ENCODE results near the gene PHYHIPL. TPM values are rescaled to one million over a fixed set of nuclear protein-coding genes. Genes with fewer than 3 reads are reported as not detected.

Gene PHYHIPL
- total RNA-seq (2014; rRNA removed) (not detected in 2 replicates), Bru-seq, nascent RNA (not detected), BruChase-seq, experiment 1, labeled RNA remaining after a 6-hour chase (percentile 2 among the genes with signal in this experiment), BruChase-seq, experiment 2, labeled RNA remaining after a 2-hour chase (not detected)
- long read RNA-seq, result 0 reads

- Histone ChIP-seq H3K4me1 (ENCODE audit: insufficient read depth, low read length) (no peaks in the 10 kb centered on the region), H3K79me2 (ENCODE audit: low read length) (no peaks in the 10 kb centered on the region), H4K20me1 (ENCODE audit: low read length) (no peaks in the 10 kb centered on the region), H3K27ac (ENCODE audit: low read length) (no peak within 1 kb of the TSS), H3K4me3 (ENCODE audit: low read length) (no peak within 1 kb of the TSS), H3K9me3 (ENCODE audit: low read length) (no peaks in the 10 kb centered on the region), H3K27me3 (ENCODE audit: low read length) (peaks cover 41% of the 10 kb centered on the region), H3K4me2 (ENCODE audit: low read length) (no peak within 1 kb of the TSS), H2AFZ (ENCODE audit: low read length) (no peak within 1 kb of the TSS), H3K9me2 (replicated peaks; ENCODE audit: low read length) (no peaks in the 10 kb centered on the region), H3F3A (ENCODE audit: low read length, unreplicated experiment) (no peaks in the 10 kb centered on the region), H3K36me3 (ENCODE audit: low read depth, low read length) (no peaks in the 10 kb centered on the region), H3K9ac (ENCODE audit: low read length) (no peak within 1 kb of the TSS)
- DNase-seq (no peak), ATAC-seq (no peak; the same call in 1 of the 2 replicates)
- POLR2A ChIA-PET (ENCODE audit: unreplicated experiment), result no interaction called here
- CTCF ChIA-PET, result no interaction called here
- BruUV-seq (replicated peaks), result no TSS peak
- TF ChIP-seq EZH2 (IDR thresholded peaks at IDR 0.05; ENCODE audit: low read length, unreplicated experiment) (peak; percentile 15), EZH2phosphoT487 (IDR thresholded peaks at IDR 0.05; ENCODE audit: borderline replicate concordance, low read length) (no peak)
- intact Hi-C loops (cut with micrococcal nuclease), result no loop called here
Measured at GRCh38 chr10:59176241-59177030, at the start of gene PHYHIPL. Gene PHYHIPL, plus strand, starts transcription at chr10:59176643. Its CDS starts 211 bp downstream, at chr10:59176854.

DNA sequence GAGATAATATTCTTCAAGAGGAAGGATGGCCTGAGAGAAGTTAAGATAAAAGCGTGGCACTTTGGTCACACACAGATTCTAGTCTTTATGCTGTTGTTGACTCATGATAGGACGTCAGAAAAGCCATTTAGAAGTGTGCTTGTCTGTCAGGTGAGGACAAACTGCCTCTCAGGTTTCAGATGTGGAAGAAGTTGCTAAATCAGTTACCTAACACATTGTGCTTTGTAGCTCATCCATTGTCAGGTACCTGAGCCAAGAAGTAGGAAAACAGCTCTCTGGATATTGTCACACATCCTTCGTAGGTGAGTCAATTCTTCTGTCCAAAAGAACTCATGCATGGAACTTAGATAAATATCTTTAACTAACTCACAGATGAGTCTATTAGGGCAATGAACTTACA lies 49.5 kb upstream of the PHYHIPL start:
- H4K20me1 ChIP-seq (ENCODE audit: low read length), result no peaks in the 10 kb centered on the region
- H3K9ac ChIP-seq (ENCODE audit: low read length), result no peak overlapping the region
- ChIA-PET POLR2A (ENCODE audit: unreplicated experiment) (no interaction called here), CTCF (no interaction called here)
- ATAC-seq (no peak), DNase-seq (peak; percentile 12)
- H3K27me3 ChIP-seq (ENCODE audit: low read length), result peaks cover 48% of the 10 kb centered on the region
- no peaks in the 10 kb centered on the region for H3K9me2 ChIP-seq (replicated peaks; ENCODE audit: low read length)
- no peaks in the 10 kb centered on the region for H3F3A ChIP-seq (ENCODE audit: low read length, unreplicated experiment)
- intact Hi-C loops (cut with micrococcal nuclease), result no loop called here
- no peaks in the 10 kb centered on the region for H3K36me3 ChIP-seq (ENCODE audit: low read depth, low read length)
- H3K9me3 ChIP-seq (ENCODE audit: low read length), result no peaks in the 10 kb centered on the region
- no peak overlapping the region for H3K4me3 ChIP-seq (ENCODE audit: low read length)
- no TSS peak for BruUV-seq (replicated peaks)
- H3K27ac ChIP-seq (ENCODE audit: low read length), result no peak overlapping the region
- H3K4me2 ChIP-seq (ENCODE audit: low read length), result no peak overlapping the region
- TF ChIP-seq EZH2 (IDR thresholded peaks at IDR 0.05; ENCODE audit: low read length, unreplicated experiment), result no peak
- TF ChIP-seq EZH2phosphoT487 (IDR thresholded peaks at IDR 0.05; ENCODE audit: borderline replicate concordance, low read length), result no peak
- TF ChIP-seq, protein P1, sequence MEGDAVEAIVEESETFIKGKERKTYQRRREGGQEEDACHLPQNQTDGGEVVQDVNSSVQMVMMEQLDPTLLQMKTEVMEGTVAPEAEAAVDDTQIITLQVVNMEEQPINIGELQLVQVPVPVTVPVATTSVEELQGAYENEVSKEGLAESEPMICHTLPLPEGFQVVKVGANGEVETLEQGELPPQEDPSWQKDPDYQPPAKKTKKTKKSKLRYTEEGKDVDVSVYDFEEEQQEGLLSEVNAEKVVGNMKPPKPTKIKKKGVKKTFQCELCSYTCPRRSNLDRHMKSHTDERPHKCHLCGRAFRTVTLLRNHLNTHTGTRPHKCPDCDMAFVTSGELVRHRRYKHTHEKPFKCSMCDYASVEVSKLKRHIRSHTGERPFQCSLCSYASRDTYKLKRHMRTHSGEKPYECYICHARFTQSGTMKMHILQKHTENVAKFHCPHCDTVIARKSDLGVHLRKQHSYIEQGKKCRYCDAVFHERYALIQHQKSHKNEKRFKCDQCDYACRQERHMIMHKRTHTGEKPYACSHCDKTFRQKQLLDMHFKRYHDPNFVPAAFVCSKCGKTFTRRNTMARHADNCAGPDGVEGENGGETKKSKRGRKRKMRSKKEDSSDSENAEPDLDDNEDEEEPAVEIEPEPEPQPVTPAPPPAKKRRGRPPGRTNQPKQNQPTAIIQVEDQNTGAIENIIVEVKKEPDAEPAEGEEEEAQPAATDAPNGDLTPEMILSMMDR (conservative IDR thresholded peaks at IDR 0.05; ENCODE audit: low read depth, low read length), result no peak
- no peak overlapping the region for H2AFZ ChIP-seq (ENCODE audit: low read length)
- no peaks in the 10 kb centered on the region for H3K79me2 ChIP-seq (ENCODE audit: low read length)
- no peaks in the 10 kb centered on the region for H3K4me1 ChIP-seq (ENCODE audit: insufficient read depth, low read length)

DNA sequence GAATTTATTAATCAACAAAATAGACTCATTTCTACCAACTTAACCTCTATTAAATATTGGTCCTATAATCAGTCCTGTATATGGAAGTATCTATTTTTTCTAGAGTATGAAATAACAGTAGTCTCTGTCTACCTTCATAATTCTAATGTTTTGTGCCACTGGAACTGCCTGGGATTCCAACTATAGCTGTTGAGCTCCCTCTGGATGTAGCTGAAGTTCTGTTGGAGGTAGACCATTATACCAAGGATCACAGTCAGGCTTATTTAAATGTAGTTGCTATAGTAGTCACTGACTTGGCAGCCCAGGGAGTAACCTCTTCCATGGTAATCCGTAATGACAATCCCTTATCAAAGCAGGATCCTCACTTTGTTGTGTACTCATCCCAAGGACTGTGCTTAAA lies 48.5 kb upstream of the PHYHIPL start:
- no peaks in the 10 kb centered on the region for H3K79me2 ChIP-seq (ENCODE audit: low read length)
- no peak overlapping the region for H3K27ac ChIP-seq (ENCODE audit: low read length)
- no peaks in the 10 kb centered on the region for H4K20me1 ChIP-seq (ENCODE audit: low read length)
- no peaks in the 10 kb centered on the region for H3K4me1 ChIP-seq (ENCODE audit: insufficient read depth, low read length)
- TF ChIP-seq, protein P1 (conservative IDR thresholded peaks at IDR 0.05; ENCODE audit: low read depth, low read length), result no peak
- TF ChIP-seq EZH2 (IDR thresholded peaks at IDR 0.05; ENCODE audit: low read length, unreplicated experiment) (no peak), EZH2phosphoT487 (IDR thresholded peaks at IDR 0.05; ENCODE audit: borderline replicate concordance, low read length) (no peak)
- no peak overlapping the region for H3K9ac ChIP-seq (ENCODE audit: low read length)
- no peaks in the 10 kb centered on the region for H3K9me3 ChIP-seq (ENCODE audit: low read length)
- H3K36me3 ChIP-seq (ENCODE audit: low read depth, low read length), result no peaks in the 10 kb centered on the region
- H3K4me2 ChIP-seq (ENCODE audit: low read length), result no peak overlapping the region
- H3K9me2 ChIP-seq (replicated peaks; ENCODE audit: low read length), result no peaks in the 10 kb centered on the region
- DNase-seq, result no peak
- H3K4me3 ChIP-seq (ENCODE audit: low read length), result no peak overlapping the region
- H3K27me3 ChIP-seq (ENCODE audit: low read length), result peaks cover 50% of the 10 kb centered on the region
- no peaks in the 10 kb centered on the region for H3F3A ChIP-seq (ENCODE audit: low read length, unreplicated experiment)
- no TSS peak for BruUV-seq (replicated peaks)
- ATAC-seq, result no peak
- intact Hi-C loops (cut with micrococcal nuclease), result no loop called here
- CTCF ChIA-PET, result no interaction called here
- POLR2A ChIA-PET (ENCODE audit: unreplicated experiment), result no interaction called here
- H2AFZ ChIP-seq (ENCODE audit: low read length), result no peak overlapping the region

All from PC-3 (cell line).